ENCODE results near the gene PPP1CC. TPM values are rescaled to one million over a fixed set of nuclear protein-coding genes. Genes with fewer than 3 reads are reported as not detected.

The PPP1CC gene
- total RNA-seq, 1 experiment from 2014 or later: 321 TPM

DNA sequence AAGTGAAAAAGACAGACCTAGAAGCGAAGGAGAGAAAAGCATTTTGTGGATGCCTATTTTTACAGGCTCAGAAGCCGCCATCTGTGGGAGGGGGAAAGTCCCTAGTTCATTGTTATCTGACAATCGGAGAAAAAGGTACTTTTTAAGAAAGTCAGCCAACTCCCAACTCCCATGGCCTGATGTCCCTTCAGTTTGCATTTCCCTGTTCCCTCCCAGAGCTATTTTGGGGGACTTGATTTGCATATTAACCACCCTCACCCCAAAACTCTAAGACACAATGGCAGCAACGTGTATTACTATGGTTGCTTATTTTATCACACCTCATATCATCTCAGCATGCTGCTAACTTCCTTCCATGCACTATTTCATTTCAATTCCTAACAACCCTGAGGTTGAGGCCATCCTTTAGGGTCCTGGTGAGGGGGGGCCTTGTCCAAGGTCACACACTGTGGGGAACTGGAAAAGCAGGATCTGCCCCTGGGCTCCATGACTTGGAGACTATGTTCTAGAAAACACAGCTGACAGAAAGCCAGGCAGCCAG, 72.5 kb downstream of the PPP1CC start:
- ATAC-seq (no peak), DNase-seq (ENCODE audit: low spot score) (no peak)
- Mint-ChIP-seq H3K27ac (no peak overlapping the region), H3K4me1 (peaks cover 13% of the 10 kb centered on the region), H3K9me3 (peaks cover 5% of the 10 kb centered on the region), H3K27me3 (ENCODE audit: low read depth) (no peaks in the 10 kb centered on the region), H3K4me3 (no peak overlapping the region), H3K36me3 (peaks cover 3% of the 10 kb centered on the region)
- POLR2A ChIA-PET: no interaction called here
- CTCF ChIA-PET: no interaction called here
- TF ChIP-seq, protein P1, sequence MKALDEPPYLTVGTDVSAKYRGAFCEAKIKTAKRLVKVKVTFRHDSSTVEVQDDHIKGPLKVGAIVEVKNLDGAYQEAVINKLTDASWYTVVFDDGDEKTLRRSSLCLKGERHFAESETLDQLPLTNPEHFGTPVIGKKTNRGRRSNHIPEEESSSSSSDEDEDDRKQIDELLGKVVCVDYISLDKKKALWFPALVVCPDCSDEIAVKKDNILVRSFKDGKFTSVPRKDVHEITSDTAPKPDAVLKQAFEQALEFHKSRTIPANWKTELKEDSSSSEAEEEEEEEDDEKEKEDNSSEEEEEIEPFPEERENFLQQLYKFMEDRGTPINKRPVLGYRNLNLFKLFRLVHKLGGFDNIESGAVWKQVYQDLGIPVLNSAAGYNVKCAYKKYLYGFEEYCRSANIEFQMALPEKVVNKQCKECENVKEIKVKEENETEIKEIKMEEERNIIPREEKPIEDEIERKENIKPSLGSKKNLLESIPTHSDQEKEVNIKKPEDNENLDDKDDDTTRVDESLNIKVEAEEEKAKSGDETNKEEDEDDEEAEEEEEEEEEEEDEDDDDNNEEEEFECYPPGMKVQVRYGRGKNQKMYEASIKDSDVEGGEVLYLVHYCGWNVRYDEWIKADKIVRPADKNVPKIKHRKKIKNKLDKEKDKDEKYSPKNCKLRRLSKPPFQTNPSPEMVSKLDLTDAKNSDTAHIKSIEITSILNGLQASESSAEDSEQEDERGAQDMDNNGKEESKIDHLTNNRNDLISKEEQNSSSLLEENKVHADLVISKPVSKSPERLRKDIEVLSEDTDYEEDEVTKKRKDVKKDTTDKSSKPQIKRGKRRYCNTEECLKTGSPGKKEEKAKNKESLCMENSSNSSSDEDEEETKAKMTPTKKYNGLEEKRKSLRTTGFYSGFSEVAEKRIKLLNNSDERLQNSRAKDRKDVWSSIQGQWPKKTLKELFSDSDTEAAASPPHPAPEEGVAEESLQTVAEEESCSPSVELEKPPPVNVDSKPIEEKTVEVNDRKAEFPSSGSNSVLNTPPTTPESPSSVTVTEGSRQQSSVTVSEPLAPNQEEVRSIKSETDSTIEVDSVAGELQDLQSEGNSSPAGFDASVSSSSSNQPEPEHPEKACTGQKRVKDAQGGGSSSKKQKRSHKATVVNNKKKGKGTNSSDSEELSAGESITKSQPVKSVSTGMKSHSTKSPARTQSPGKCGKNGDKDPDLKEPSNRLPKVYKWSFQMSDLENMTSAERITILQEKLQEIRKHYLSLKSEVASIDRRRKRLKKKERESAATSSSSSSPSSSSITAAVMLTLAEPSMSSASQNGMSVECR (CRISPR knock-in tag; IDR thresholded peaks at IDR 0.05; ENCODE audit: borderline replicate concordance): no peak
- no peak for TF ChIP-seq ZNF671 (CRISPR knock-in tag; IDR thresholded peaks at IDR 0.05)
- TF ChIP-seq, protein P2, sequence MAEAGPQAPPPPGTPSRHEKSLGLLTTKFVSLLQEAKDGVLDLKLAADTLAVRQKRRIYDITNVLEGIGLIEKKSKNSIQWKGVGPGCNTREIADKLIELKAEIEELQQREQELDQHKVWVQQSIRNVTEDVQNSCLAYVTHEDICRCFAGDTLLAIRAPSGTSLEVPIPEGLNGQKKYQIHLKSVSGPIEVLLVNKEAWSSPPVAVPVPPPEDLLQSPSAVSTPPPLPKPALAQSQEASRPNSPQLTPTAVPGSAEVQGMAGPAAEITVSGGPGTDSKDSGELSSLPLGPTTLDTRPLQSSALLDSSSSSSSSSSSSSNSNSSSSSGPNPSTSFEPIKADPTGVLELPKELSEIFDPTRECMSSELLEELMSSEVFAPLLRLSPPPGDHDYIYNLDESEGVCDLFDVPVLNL (CRISPR knock-in tag; IDR thresholded peaks at IDR 0.05; ENCODE audit: borderline replicate concordance, low read depth): no peak
- TF ChIP-seq, protein P3, sequence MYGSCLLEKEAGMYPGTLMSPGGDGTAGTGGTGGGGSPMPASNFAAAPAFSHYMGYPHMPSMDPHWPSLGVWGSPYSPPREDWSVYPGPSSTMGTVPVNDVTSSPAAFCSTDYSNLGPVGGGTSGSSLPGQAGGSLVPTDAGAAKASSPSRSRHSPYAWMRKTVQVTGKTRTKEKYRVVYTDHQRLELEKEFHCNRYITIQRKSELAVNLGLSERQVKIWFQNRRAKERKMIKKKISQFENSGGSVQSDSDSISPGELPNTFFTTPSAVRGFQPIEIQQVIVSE (CRISPR knock-in tag; IDR thresholded peaks at IDR 0.05; ENCODE audit: borderline replicate concordance): no peak
- TF ChIP-seq, protein P4, sequence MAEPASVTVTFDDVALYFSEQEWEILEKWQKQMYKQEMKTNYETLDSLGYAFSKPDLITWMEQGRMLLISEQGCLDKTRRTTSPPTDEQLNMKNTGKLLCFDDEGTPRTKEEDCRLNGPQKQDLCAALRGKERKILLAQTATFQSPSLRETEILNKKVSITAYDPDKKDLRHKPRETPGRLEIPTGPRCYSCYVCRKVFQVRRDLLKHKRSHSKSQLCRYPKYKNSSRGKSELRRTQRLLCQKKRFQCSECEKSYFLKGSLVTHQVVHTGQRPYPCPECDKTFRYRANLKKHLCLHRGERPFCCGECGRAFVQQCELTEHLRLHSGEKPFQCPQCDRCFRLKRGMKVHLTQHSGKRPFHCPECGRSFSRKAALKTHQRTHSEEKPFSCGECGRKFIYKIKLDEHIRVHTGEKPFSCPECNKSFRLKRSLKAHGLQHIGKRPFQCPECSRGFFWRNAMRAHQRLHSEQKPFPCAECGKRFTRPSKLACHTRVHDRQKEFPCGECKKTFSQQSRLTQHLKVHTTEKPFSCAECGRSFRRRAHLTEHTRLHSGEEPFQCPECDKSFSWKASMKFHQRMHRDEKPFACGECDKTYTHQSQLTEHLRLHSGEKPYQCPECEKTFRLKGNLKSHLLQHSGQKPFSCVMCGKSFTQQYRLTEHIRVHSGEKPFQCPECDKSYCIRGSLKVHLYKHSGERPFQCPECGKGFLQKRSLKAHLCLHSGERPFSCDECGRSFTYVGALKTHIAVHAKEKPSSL (CRISPR knock-in tag; conservative IDR thresholded peaks at IDR 0.05): no peak
- no peak for TF ChIP-seq NFYB (CRISPR knock-in tag; conservative IDR thresholded peaks at IDR 0.05; ENCODE audit: low read depth)
- no peak for TF ChIP-seq ETV6 (CRISPR knock-in tag; IDR thresholded peaks at IDR 0.05)
- TF ChIP-seq, protein P5, sequence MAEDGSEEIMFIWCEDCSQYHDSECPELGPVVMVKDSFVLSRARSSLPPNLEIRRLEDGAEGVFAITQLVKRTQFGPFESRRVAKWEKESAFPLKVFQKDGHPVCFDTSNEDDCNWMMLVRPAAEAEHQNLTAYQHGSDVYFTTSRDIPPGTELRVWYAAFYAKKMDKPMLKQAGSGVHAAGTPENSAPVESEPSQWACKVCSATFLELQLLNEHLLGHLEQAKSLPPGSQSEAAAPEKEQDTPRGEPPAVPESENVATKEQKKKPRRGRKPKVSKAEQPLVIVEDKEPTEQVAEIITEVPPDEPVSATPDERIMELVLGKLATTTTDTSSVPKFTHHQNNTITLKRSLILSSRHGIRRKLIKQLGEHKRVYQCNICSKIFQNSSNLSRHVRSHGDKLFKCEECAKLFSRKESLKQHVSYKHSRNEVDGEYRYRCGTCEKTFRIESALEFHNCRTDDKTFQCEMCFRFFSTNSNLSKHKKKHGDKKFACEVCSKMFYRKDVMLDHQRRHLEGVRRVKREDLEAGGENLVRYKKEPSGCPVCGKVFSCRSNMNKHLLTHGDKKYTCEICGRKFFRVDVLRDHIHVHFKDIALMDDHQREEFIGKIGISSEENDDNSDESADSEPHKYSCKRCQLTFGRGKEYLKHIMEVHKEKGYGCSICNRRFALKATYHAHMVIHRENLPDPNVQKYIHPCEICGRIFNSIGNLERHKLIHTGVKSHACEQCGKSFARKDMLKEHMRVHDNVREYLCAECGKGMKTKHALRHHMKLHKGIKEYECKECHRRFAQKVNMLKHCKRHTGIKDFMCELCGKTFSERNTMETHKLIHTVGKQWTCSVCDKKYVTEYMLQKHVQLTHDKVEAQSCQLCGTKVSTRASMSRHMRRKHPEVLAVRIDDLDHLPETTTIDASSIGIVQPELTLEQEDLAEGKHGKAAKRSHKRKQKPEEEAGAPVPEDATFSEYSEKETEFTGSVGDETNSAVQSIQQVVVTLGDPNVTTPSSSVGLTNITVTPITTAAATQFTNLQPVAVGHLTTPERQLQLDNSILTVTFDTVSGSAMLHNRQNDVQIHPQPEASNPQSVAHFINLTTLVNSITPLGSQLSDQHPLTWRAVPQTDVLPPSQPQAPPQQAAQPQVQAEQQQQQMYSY (CRISPR knock-in tag; IDR thresholded peaks at IDR 0.05): no peak
- TF ChIP-seq, protein P6, sequence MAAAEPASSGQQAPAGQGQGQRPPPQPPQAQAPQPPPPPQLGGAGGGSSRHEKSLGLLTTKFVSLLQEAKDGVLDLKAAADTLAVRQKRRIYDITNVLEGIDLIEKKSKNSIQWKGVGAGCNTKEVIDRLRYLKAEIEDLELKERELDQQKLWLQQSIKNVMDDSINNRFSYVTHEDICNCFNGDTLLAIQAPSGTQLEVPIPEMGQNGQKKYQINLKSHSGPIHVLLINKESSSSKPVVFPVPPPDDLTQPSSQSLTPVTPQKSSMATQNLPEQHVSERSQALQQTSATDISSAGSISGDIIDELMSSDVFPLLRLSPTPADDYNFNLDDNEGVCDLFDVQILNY (CRISPR knock-in tag; IDR thresholded peaks at IDR 0.05): no peak
- TF ChIP-seq FOXJ3 (CRISPR knock-in tag; IDR thresholded peaks at IDR 0.05; ENCODE audit: borderline replicate concordance): no peak
- no peak for TF ChIP-seq ZNF219 (CRISPR knock-in tag; IDR thresholded peaks at IDR 0.05; ENCODE audit: borderline replicate concordance)
- TF ChIP-seq, protein P7, sequence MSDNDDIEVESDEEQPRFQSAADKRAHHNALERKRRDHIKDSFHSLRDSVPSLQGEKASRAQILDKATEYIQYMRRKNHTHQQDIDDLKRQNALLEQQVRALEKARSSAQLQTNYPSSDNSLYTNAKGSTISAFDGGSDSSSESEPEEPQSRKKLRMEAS (CRISPR knock-in tag; IDR thresholded peaks at IDR 0.05): no peak
- no peak for TF ChIP-seq NR3C1 (CRISPR knock-in tag; conservative IDR thresholded peaks at IDR 0.05; ENCODE audit: low read depth)
- TF ChIP-seq, protein P8, sequence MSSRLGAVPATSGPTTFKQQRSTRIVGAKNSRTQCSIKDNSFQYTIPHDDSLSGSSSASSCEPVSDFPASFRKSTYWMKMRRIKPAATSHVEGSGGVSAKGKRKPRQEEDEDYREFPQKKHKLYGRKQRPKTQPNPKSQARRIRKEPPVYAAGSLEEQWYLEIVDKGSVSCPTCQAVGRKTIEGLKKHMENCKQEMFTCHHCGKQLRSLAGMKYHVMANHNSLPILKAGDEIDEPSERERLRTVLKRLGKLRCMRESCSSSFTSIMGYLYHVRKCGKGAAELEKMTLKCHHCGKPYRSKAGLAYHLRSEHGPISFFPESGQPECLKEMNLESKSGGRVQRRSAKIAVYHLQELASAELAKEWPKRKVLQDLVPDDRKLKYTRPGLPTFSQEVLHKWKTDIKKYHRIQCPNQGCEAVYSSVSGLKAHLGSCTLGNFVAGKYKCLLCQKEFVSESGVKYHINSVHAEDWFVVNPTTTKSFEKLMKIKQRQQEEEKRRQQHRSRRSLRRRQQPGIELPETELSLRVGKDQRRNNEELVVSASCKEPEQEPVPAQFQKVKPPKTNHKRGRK (CRISPR knock-in tag; IDR thresholded peaks at IDR 0.05; ENCODE audit: borderline replicate concordance): no peak
- no peak for TF ChIP-seq SMAD4 (CRISPR knock-in tag; IDR thresholded peaks at IDR 0.05)
